Aortic smooth muscle cell (primary cell): Measurements from ENCODE around the gene COL21A1. TPM values are rescaled to one million over a fixed set of nuclear protein-coding genes. Genes with fewer than 3 reads are reported as not detected.

Experiments used
- total RNA-seq: library from RNA; depleted of rRNA; stranded (reverse); fragments of >200 nt; gene quantifications from 2 replicates; pipeline ENCODE4 v1.2.3, GENCODE V29; 2014

COL21A1 gene
- total RNA-seq: 9.5 and 28.5 TPM in 2 replicates

GRCh38 chr6:56246881-56247653, at the start of gene COL21A1:
COL21A1 (minus strand) TSS chr6:56247580; CDS start chr6:56182618, 64,962 bp downstream.

